Left lung (tissue), 10 donors: Measurements from ENCODE around the gene RPTOR. TPM values are rescaled to one million over a fixed set of nuclear protein-coding genes. Genes with fewer than 3 reads are reported as not detected.

Source experiments
- ATAC-seq: fragments of 200-7000 bp; cut with Tn5 transposase; one replicate; pipeline ENCODE4 v1.9.1; 2020; ENCODE audit warnings: moderate library complexity
- DNase-seq, 4 donors: peaks; one replicate each; pipeline ENCODE4 v3.0.0-alpha.2; 2013 to 2020
- H3K27ac ChIP-seq, 2 donors: fragments of 200-600 bp; sonication (generic) in 1 of 2; one replicate each; pipeline versions ENCODE4 v1.5.0 to v1.8.0; 2020 to 2021
- H3K27me3 ChIP-seq, 2 donors: fragments of 200-600 bp; sonication (generic) in 1 of 2; one replicate each; pipeline versions ENCODE4 v1.5.0 to v1.8.0; 2020 to 2021
- H3K36me3 ChIP-seq, 2 donors: fragments of 200-600 bp; sonication (generic) in 1 of 2; one replicate each; pipeline versions ENCODE4 v1.5.0 to v1.8.0; 2020 to 2021
- H3K4me1 ChIP-seq, 2 donors: fragments of 200-600 bp; one replicate each; pipeline ENCODE4 v1.8.0; 2021
- H3K4me3 ChIP-seq, 2 donors: fragments of 200-600 bp; sonication (generic) in 1 of 2; one replicate each; pipeline versions ENCODE4 v1.5.0 to v1.8.0; 2020 to 2021; ENCODE audit warnings: mild to moderate bottlenecking in 1 of 2
- H3K9me3 ChIP-seq, 2 donors: fragments of 200-600 bp; sonication (generic) in 1 of 2; one replicate each; pipeline versions ENCODE4 v1.5.0 to v1.8.0; 2020 to 2021
- intact Hi-C, 2 donors: fragments of 100-400 bp; cut with DNase I; formaldehyde crosslinking; loops; one replicate each; pipeline versions ENCODE4 v1.11.2 to v1.14.2; 2022
- polyA plus RNA-seq, 6 donors: library from polyadenylated mRNA; unstranded; fragments of 120-200 nt; gene quantifications; one replicate each; pipeline ENCODE4 v1.2.1, GENCODE V29; 2013; ENCODE audit not compliant: insufficient read length in 6 of 6
- total RNA-seq, 2 donors: library from RNA; stranded (reverse); fragmentation: NEBNext Ultra II Directional; extraction: Animal tissue kit (Norgen Biotek cat#: 25700); gene quantifications; one replicate each; pipeline ENCODE4 v1.2.1, GENCODE V29; 2021
- TF ChIP-seq, protein P1 (sequence below), 2 donors: fragments of 200-600 bp; sonication (generic) in 1 of 2; IDR thresholded peaks; one replicate each; pipeline versions ENCODE4 v1.5.0 to v1.8.0; 2021; ENCODE audit warnings: antibody characterized with exemption in 2 of 2
- donor health status: DM: no; HTN: yes; CAD: no.
- donor health status: DM: no; HTN: no; CAD: no.

Gene RPTOR
- total and polyA plus RNA-seq, 8 donors = 14.2 to 39.2 (median 20.7) TPM

DNA sequence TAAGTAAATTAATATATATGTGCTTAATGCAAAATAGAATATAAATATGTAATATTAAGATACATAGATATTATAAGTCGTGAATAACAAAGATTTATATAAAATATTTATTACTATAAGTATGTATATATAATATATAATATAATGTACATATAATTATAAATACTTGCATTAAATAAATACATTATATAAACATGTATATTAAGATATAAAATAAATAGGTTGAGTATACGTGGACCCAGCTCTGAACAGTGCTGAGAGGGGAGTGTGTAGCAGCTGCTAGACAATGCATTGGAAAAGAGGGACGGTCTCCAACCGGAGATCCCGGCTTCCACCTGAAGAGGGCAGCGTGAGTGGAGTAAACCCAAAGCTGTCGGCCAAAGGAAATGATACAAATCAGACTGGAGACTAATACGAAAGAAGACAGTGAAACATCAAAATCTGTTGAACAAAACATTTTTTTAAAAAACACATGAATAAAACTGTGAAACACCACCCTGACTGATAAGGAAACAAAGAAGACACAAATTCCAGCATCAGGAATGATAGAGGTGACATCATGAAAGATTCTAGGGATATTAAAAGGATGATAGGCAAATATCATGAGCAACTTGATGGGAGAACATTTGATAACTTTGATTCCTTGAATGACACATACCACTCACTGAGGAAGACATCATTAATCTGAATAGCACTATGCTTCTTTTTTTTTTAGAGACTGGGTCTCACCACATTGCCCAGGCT lies 321.6 kb downstream of the RPTOR start:
- peak; percentile 90 for ATAC-seq
- TF ChIP-seq, protein P1, sequence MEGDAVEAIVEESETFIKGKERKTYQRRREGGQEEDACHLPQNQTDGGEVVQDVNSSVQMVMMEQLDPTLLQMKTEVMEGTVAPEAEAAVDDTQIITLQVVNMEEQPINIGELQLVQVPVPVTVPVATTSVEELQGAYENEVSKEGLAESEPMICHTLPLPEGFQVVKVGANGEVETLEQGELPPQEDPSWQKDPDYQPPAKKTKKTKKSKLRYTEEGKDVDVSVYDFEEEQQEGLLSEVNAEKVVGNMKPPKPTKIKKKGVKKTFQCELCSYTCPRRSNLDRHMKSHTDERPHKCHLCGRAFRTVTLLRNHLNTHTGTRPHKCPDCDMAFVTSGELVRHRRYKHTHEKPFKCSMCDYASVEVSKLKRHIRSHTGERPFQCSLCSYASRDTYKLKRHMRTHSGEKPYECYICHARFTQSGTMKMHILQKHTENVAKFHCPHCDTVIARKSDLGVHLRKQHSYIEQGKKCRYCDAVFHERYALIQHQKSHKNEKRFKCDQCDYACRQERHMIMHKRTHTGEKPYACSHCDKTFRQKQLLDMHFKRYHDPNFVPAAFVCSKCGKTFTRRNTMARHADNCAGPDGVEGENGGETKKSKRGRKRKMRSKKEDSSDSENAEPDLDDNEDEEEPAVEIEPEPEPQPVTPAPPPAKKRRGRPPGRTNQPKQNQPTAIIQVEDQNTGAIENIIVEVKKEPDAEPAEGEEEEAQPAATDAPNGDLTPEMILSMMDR (IDR thresholded peaks at IDR 0.05) = peak; percentile 59 to 62
- intact Hi-C loops = loop anchor here in 1 of 2 donors (10.0 kb wide), 1 partner anchor 99 kb away; no protein-coding TSS in a partner anchor

DNA sequence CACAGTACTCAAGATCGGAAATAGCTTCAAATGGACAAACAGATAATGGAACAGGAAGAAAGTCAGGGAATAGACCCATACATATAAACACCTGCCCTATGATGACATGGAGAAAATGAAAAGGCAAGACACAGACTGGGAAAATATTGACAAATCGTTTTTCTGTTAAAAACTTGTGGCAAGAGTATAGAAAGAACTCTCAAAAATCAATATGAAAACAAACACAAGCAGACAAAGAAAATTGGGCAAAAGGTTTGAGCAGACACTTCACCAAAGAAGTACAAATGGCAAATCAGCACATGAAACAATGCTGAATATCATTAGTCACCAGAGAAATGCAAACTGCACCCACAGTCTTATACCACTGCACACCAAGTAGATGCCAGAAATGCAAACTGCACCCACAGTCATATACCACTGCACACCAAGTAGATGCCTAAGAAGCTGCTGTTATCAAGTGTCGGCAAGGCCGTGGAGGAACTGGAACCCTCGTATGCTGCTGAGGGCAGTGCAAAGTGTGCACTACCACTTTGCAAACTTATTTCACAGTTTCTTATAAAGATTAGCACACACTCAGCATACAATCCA lies 323.5 kb downstream of the RPTOR start:
- Histone ChIP-seq H3K4me3 (no peak overlapping the region), H3K27me3 (no peaks in the 10 kb centered on the region), H3K9me3 (no peaks in the 10 kb centered on the region), H3K4me1 (peaks cover 0 to 39% of the 10 kb centered on the region in 2 donors), H3K27ac (no peak overlapping the region), H3K36me3 (no peaks in the 10 kb centered on the region)
- ATAC-seq (no peak), DNase-seq (no peak)
- TF ChIP-seq, protein P1 (IDR thresholded peaks at IDR 0.05) = no peak
- intact Hi-C loops = loop anchor here in 1 of 2 donors (10.0 kb wide), 1 partner anchor 97 kb away; no protein-coding TSS in a partner anchor

More for the DNA sequence above, 321.6 kb downstream of the RPTOR start:
- DNase-seq = peak; percentile 51 to 74 (median 63)
- no peaks in the 10 kb centered on the region for H3K27me3 ChIP-seq
- H3K27ac ChIP-seq = no peak overlapping the region
- no peak overlapping the region for H3K4me3 ChIP-seq
- no peaks in the 10 kb centered on the region for H3K9me3 ChIP-seq
- peaks cover 0 to 28% of the 10 kb centered on the region in 2 donors for H3K4me1 ChIP-seq
- H3K36me3 ChIP-seq = no peaks in the 10 kb centered on the region

DNA sequence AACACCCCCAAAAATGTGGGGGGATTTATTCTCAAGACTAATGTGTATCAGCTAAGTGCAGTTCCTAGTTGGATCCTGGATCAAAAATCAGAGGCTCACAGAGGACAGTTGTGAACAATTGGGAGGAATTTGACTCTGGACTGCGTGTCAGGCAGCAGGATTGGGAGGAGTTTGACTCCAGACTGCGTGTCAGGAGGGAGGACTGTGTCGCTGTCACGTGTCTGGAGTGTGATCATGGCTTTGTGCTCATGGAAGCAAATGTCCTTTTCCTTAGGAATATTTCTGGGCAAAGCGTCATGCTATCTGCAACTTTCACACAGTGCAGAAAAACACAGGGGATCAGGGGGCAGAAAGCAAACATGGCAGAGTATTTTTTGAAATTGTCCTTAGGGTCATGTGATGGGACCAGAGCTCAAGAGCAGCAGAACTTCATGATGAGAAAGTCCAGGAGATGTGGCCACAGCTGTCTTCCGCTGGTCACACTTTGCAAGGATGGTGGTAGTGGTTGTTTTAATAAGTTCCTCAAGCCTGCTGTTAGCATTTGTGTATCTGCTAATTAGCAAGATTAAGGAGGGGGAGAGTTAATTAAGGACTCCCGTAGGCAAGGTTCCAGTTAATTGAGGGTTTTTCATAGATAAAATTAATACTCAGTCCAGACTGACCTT lies 325.0 kb downstream of the RPTOR start:
- Histone ChIP-seq H3K9me3 (no peaks in the 10 kb centered on the region), H3K4me3 (no peak overlapping the region), H3K36me3 (peaks cover 0 to 3% of the 10 kb centered on the region in 2 donors), H3K27me3 (no peaks in the 10 kb centered on the region), H3K4me1 (peaks cover 0 to 46% of the 10 kb centered on the region in 2 donors), H3K27ac (no peak overlapping the region)
- intact Hi-C loops = loop anchor here in 1 of 2 donors (10.0 kb wide), 1 partner anchor 95 kb away; no protein-coding TSS in a partner anchor
- DNase-seq = peak in 1 of 4 donors; percentile 10
- no peak for ATAC-seq
- TF ChIP-seq, protein P1 (IDR thresholded peaks at IDR 0.05) = no peak

DNA sequence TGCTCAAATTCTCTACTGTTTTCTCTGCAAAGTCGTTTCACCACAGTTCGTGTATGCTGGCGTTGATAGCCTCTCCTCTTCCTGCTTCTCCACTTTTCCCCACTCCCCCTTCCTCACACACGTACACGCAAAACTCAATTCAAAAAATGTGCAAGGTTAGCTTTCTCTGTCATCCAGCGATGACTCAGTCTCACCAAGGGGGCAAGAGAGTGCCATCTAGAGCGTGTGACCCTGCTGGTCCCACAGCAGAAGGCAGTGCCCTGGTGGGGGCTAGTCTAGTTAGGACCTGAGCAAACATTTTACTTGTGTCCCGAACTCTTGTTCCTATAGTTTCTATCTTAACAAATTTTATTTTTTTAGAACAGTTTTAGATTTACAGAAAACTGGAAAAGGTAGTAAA lies 325.8 kb downstream of the RPTOR start:
- H3K9me3 ChIP-seq = no peaks in the 10 kb centered on the region
- DNase-seq (peak in 1 of 4 donors; percentile 31), ATAC-seq (peak; percentile 29)
- peaks cover 0 to 46% of the 10 kb centered on the region in 2 donors for H3K4me1 ChIP-seq
- H3K27ac ChIP-seq = peak overlapping the region in 1 of 2 donors; percentile 31
- no peaks in the 10 kb centered on the region for H3K27me3 ChIP-seq
- H3K36me3 ChIP-seq = peaks cover 0 to 11% of the 10 kb centered on the region in 2 donors
- H3K4me3 ChIP-seq = no peak overlapping the region
- intact Hi-C loops = no loop called here
- TF ChIP-seq, protein P1 (IDR thresholded peaks at IDR 0.05) = no peak
